Esophagus (tissue), 2 donors: ENCODE measurements around the gene MARK3. TPM values are rescaled to one million over a fixed set of nuclear protein-coding genes. Genes with fewer than 3 reads are reported as not detected.

Experiments used
- H3K27ac ChIP-seq, 2 donors: one replicate each; pipeline ENCODE4 v1.5.1; 2013; ENCODE audit warnings: low read depth in 2 of 2, mild to moderate bottlenecking in 2 of 2, inconsistent platforms in 1 of 2, low read length in 1 of 2, moderate library complexity in 1 of 2
- H3K27me3 ChIP-seq, 2 donors: one replicate each; pipeline ENCODE4 v1.6.1; 2013; ENCODE audit warnings: low read length in 2 of 2, control low read depth in 1 of 2, mild to moderate bottlenecking in 1 of 2; ENCODE audit not compliant: insufficient read depth in 2 of 2, control insufficient read depth in 1 of 2
- H3K36me3 ChIP-seq, 2 donors: one replicate each; pipeline ENCODE4 v1.6.1; 2013; ENCODE audit warnings: low read length in 1 of 2; ENCODE audit not compliant: control insufficient read depth in 2 of 2, insufficient read depth in 2 of 2
- H3K4me1 ChIP-seq, 2 donors: one replicate each; pipeline ENCODE4 v1.6.1; 2013; ENCODE audit warnings: low read length in 1 of 2; ENCODE audit not compliant: control insufficient read depth in 2 of 2, insufficient read depth in 2 of 2
- H3K4me3 ChIP-seq, 2 donors: one replicate each; pipeline ENCODE4 v1.5.1; 2013; ENCODE audit warnings: low read length in 2 of 2, mild to moderate bottlenecking in 2 of 2, low read depth in 1 of 2, moderate library complexity in 1 of 2
- H3K9me3 ChIP-seq, 2 donors: one replicate each; pipeline ENCODE4 v1.6.1; 2013; ENCODE audit warnings: mild to moderate bottlenecking in 2 of 2, low read depth in 1 of 2, low read length in 1 of 2, moderate library complexity in 1 of 2; ENCODE audit not compliant: control insufficient read depth in 2 of 2, insufficient read depth in 1 of 2
- WGBS, 2 donors: extraction: QIAGEN DNeasy Blood & Tissue Kit; methylation state at CpG; one replicate each; pipeline ENCODE4 v1.1.7; 2013; 5-methylcytosine and 5-hydroxymethylcytosine counted together
- polyA plus RNA-seq, 2 donors: library from polyadenylated mRNA; stranded (reverse); fragments of 200-250 nt; gene quantifications; one replicate each; pipeline ENCODE4 v1.2.3, GENCODE V29; 2013
- donor health status: healthy with polysubstance abuse.
- donor health status: Bipolar disorder and iron deficiency.

The MARK3 gene
- polyA plus RNA-seq, 2 donors = 45.5 to 65.4 TPM

DNA sequence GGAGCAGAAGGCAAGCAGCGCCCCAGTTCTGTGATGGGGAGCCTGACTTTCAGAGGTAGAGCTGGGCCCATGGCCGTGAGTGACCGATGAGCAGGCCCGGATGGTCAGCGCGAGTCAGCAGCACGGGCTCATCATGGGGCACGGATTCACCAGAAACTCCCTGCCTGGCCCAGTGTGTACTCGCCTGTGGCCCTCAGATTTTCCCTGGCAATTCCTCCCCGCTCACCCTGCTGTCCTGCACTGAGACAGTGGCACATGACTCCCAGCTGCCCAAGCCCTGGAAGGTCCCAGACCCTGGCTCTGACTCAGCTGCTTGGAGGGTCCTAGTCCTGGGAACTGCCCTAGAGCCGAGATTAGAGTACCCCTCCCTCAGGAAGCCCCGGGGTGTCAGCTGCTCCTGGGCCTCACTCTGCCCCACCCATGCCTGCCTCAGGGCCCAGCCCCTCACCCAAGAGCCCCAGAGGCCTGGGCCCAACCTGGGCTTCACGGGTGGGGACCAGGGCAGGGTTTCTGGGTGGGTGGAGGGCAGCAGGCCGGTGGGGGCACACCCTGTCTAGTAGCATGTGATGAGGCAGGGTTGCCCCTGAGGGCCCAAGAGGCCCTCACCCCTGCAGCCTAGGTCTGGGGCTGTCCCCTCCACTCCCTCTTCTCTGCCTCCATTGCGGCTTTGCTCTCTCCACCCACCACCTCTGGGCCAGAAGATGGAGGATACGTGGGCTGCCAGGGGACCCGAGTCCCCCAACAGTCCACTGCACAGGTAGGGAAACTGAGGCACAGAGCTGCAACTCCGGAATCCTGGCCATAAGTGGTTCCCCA lies 152.2 kb downstream of the MARK3 start:
- Histone ChIP-seq H3K27me3 (no peaks in the 10 kb centered on the region), H3K4me3 (no peak overlapping the region), H3K36me3 (peaks cover 0 to 32% of the 10 kb centered on the region in 2 donors), H3K4me1 (peaks cover 17 to 22% of the 10 kb centered on the region in 2 donors), H3K9me3 (no peaks in the 10 kb centered on the region), H3K27ac (peak overlapping the region; percentile 1)
- WGBS, 2 donors = 64 to 67% methylated on average over 18 of the region's 18 CpGs

DNA sequence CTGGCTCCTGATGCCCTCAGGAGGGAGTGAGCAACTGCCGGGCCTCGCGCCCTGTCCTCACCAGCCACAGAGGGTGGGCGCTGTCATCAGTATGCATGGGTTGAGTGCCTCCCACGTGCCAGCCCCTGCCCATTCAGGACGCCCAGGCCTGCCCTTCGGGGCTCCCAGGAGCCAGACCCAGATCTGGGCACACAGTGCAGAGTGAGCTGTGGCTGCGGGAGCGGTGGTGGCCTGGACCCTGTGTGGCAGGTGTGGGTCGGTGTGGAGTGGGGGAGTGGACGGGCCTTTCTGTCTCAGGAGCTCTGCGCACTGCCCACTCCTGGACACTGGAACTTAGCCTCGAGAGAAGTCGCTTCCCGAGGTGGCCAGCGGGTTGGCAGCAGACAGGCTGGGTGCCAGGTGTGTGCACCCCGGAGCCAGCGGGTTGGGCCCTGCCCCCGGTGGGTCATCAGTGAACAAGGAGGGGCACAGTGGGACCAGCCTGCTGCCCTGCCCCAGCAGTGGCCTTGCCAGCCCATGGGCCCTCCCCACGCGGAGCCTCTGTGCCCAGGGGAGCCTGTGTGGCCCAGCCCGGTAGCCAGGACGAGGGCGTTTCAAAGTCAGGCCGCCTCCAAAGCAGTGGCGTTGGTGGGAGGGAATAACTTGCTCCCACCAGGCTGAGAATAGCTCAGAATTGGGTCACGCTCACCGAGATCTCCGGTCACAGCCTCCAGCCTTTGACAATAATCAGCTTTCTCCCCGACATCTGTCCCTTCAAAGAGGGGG lies 153.3 kb downstream of the MARK3 start:
- 35 to 41% methylated on average over 27 to 30 of the region's 30 CpGs for WGBS, 2 donors
- Histone ChIP-seq H3K27me3 (no peaks in the 10 kb centered on the region), H3K9me3 (no peaks in the 10 kb centered on the region), H3K36me3 (peaks cover 0 to 24% of the 10 kb centered on the region in 2 donors), H3K4me3 (no peak overlapping the region), H3K27ac (peak overlapping the region; percentile 46 to 60), H3K4me1 (peaks cover 24 to 27% of the 10 kb centered on the region in 2 donors)

DNA sequence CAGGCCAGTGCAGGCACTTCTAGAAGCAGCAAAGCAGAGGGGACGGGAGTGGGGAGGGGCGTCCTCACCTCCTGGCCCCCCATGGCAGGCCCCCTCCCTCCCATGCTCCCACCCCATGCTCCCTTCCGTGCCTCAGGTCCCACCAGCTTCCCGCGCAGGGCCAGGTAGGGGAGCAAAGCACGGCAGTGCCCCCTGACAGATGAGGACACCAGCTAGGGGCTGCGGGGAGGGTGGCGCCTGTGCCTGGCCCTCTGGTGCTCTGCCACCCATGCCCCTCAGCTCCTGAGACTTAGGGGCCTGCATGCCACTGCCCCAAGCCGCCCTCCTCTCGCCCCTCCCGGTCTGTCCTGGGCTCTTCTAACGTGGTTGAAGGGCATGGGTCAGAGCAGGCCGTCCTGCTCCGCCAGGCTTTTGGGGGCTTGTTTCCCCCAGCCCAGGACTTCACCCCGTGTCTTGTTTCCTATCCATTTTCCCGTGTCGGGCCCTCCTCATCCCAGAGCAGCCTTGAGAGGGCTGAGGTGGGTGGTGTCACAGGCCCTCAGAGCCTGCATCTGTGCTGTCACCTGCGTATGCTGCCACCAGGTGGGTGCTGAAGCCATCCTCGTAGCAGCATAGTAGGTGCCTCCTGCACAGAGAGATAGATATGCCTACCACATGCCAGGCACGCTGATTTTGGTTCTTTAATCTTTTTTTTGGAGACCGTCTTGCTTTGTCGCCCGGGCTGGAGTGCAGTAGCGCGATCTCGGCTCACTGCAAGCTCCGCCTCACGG lies 154.0 kb downstream of the MARK3 start:
- peak overlapping the region; percentile 46 to 54 for H3K27ac ChIP-seq
- H3K27me3 ChIP-seq = no peaks in the 10 kb centered on the region
- 67 to 75% methylated on average over 25 to 28 of the region's 28 CpGs for WGBS, 2 donors
- H3K4me1 ChIP-seq = peaks cover 30 to 34% of the 10 kb centered on the region in 2 donors
- no peaks in the 10 kb centered on the region for H3K9me3 ChIP-seq
- no peak overlapping the region for H3K4me3 ChIP-seq
- peaks cover 0 to 17% of the 10 kb centered on the region in 2 donors for H3K36me3 ChIP-seq

DNA sequence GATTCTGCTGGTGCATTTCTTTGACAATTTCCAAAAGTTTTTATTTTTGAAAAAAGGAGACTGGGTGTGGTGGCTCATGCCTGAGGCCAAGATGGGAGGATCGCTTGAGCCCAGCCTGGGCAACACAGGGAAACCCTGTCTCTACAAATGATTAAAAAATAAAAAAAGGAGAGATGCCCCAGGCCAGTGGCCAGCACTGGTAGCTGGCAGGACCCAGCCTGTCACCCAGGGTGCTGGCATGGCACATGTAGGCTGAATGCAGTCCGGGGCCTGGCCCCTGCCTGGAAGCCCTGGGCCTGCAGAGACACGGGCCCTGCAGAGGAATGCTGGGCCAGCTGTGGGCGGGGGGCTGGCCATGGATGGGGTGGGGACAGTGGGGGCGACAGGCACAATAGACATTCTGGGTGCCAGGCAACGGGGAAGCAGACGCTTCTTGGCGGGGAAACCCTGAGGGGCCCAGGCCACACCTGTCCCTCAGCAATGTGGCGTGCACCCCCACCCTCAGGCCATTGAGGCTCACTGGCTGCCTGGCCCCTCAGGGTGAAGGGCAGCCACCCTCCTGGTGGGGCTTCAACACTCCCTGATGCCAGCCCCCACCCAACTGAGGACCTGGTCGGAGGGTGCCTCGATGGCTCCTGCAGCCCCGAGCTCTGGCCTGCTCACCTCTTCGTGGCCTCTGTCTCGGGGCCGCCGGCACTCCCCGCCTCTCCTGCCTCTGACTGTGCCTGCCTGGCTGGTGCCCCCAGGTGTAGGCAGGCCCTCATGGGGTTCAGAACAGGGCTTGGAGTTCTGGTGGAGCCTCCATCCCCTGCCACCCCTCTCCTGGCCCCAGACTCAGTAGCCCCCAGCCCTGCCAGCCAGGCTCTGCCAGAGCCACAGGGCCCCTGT lies 155.8 kb downstream of the MARK3 start:
- H3K9me3 ChIP-seq = no peaks in the 10 kb centered on the region
- H3K36me3 ChIP-seq = peaks cover 0 to 4% of the 10 kb centered on the region in 2 donors
- H3K27me3 ChIP-seq = no peaks in the 10 kb centered on the region
- H3K4me1 ChIP-seq = peaks cover 26 to 37% of the 10 kb centered on the region in 2 donors
- 30 to 40% methylated on average over 17 of the region's 17 CpGs for WGBS, 2 donors
- H3K27ac ChIP-seq = peak overlapping the region; percentile 79 to 85
- no peak overlapping the region for H3K4me3 ChIP-seq

DNA sequence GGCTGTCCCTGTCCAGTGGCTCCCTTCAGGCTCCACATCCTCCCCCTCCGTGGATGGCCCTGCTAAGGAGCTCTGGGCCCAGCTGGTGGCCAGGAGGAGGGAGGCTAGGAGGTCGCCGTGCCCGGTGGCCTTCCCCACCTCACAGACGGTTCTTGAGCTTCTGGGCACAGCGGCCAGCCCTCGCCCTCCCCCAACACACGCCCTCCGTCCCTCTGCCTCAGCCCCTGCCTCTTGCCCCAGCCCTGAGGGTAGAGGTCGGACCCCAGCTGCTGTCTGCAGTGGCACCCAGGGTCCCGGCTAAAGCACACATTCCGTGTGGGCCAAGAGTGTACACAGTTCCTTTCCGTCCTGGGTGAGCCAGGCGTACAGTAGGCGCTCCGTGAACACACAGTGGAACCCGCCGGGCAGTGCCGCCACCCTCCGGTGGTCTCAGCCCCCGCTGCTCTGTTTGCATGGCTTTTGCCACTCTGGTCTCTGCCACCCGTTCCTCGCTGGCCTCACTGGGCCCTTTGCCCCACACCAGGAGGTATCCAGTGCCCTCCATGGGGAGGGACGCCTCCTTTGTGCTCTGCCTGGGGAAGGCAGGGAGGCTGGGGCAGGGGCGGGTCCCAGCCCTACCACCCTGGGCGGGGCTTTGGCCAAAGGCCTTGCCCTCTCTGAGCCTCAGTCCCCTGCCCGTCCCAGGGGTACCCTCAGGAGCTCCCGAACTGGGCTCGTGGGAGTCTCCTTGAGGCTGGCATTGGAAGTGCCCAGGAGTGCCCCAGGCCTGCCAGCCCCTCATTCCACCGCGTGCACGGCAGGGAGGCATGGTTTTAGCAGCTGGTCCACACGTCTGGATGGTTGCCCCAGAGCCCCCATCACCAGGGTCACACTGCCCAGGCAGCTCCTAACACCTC lies 156.7 kb downstream of the MARK3 start:
- H3K9me3 ChIP-seq = no peaks in the 10 kb centered on the region
- WGBS, 2 donors = 51 to 56% methylated on average over 33 of the region's 33 CpGs
- H3K27me3 ChIP-seq = no peaks in the 10 kb centered on the region
- peaks cover 26 to 43% of the 10 kb centered on the region in 2 donors for H3K4me1 ChIP-seq
- peak overlapping the region; percentile 37 to 79 for H3K27ac ChIP-seq
- no peaks in the 10 kb centered on the region for H3K36me3 ChIP-seq
- no peak overlapping the region for H3K4me3 ChIP-seq

DNA sequence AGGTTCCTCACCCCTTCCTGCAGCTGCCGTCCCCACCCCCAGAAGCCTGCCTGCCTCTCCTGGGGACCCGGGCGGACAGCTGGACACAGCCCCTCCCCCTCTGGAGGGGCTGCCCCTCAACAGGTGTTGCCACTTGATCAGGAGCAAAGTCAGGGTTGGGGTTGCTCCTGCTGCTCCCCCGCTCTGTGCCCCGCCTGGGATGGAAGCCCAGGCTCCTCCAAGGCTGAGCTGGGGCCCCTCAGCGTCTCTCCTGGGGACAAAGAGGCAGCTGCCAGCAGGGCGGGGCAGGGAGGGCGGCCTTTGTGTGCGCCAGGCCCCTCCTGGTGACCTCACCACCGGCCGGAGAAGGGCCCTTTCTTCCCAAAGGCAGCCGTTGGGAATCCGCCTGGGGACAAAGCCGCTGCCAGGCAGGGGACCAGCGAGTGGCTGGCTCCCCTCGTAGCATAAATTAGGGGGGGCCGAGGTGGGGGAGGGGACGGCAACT lies 157.4 kb downstream of the MARK3 start:
- WGBS, 2 donors = 12 to 22% methylated on average over 18 of the region's 18 CpGs
- Histone ChIP-seq H3K9me3 (no peaks in the 10 kb centered on the region), H3K4me3 (no peak overlapping the region), H3K4me1 (peaks cover 26 to 43% of the 10 kb centered on the region in 2 donors), H3K27ac (peak overlapping the region; percentile 13 to 79), H3K36me3 (no peaks in the 10 kb centered on the region), H3K27me3 (no peaks in the 10 kb centered on the region)

DNA sequence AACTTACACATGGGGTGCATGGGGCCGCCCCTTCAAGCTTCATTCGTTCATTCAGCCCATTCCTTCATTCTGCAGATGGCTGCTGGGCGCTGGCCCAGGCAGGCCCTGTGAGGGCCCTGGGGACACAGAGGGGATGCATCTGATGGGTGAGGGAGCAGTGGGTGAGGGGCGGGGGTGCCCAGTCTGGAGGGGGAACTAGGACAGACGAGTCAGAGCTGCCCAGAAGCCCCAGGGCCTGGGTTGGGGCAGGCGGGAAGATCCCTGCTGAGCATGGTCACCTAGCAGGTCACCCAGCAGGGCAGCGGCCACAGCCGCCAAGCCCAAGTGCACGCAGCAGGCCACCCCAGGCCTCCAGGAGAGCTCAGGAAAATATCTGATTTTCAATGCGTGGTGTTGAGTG lies 157.9 kb downstream of the MARK3 start:
- H3K27ac ChIP-seq = peak overlapping the region in 1 of 2 donors; percentile 10
- 58 to 72% methylated on average over 6 to 10 of the region's 10 CpGs for WGBS, 2 donors
- no peaks in the 10 kb centered on the region for H3K9me3 ChIP-seq
- H3K27me3 ChIP-seq = no peaks in the 10 kb centered on the region
- H3K4me1 ChIP-seq = peaks cover 26 to 43% of the 10 kb centered on the region in 2 donors
- H3K4me3 ChIP-seq = no peak overlapping the region
- no peaks in the 10 kb centered on the region for H3K36me3 ChIP-seq

DNA sequence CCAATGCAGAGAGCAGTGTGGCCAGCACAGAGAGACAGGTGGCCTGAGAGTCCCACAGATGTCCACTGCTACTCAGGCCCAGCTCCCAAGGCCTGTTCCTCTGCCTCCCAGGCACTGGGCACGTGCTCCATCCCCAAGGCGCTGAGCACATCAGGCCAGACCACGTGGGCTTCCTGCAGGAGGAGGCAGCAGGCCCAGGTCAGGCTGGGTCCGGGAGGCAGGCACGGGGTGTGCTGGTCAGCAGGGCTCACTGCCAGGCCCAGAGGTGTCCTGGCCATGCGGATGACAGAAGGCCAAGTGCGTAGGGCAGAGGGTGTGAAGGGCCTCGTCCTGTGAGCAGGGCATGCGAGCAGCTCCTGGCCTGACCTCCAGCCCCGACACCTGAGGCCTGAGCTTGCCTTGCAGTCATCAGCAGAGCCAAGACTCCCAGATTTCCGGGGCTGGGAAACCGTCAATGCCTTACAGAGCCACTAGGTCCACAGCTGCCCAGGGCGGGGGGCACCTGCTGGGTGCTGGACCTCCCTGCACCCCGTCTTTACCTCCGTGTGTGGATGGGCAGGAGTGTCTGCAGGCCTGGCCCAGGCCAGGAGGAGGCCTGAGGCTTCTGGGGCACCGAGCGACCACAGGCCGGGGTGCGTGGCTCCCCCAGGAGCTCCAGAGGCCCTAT lies 158.6 kb downstream of the MARK3 start:
- no peaks in the 10 kb centered on the region for H3K9me3 ChIP-seq
- H3K4me3 ChIP-seq = no peak overlapping the region
- peaks cover 26 to 45% of the 10 kb centered on the region in 2 donors for H3K4me1 ChIP-seq
- 51 to 58% methylated on average over 19 of the region's 19 CpGs for WGBS, 2 donors
- H3K27ac ChIP-seq = no peak overlapping the region
- no peaks in the 10 kb centered on the region for H3K36me3 ChIP-seq
- H3K27me3 ChIP-seq = no peaks in the 10 kb centered on the region
